HepG2 (cell line): ENCODE results near the gene AKAP6. TPM values are rescaled to one million over a fixed set of nuclear protein-coding genes. Genes with fewer than 3 reads are reported as not detected.
A peak's percentile ranks its signal among the peaks of the same experiment; 100 is the strongest.

Experiments used
- HMGA1 ChIP-seq: sonication (generic); formaldehyde crosslinking; conservative IDR thresholded peaks from 2 replicates; pipeline ENCODE4 v1.4.0; 2020; ENCODE audit warnings: missing genetic modification reagents
- HOXA7 ChIP-seq: sonication (generic); formaldehyde crosslinking; IDR thresholded peaks from 2 replicates; pipeline ENCODE4 v1.8.1; 2022; ENCODE audit warnings: mild to moderate bottlenecking, missing genetic modification reagents, moderate library complexity
- KIAA2018 ChIP-seq: sonication (generic); formaldehyde crosslinking; IDR thresholded peaks from 2 replicates; pipeline ENCODE4 v1.5.0; 2020; ENCODE audit warnings: mild to moderate bottlenecking, missing genetic modification reagents, borderline replicate concordance
- KLF6 ChIP-seq: IDR thresholded peaks from 2 replicates; pipeline ENCODE4 v1.8.0; 2016; ENCODE audit warnings: missing biosample characterization, missing genetic modification reagents
- SATB2 ChIP-seq: sonication (generic); formaldehyde crosslinking; IDR thresholded peaks from 2 replicates; pipeline ENCODE4 v1.5.0; 2020; ENCODE audit warnings: missing genetic modification reagents
- SMAD3 ChIP-seq: sonication (generic); formaldehyde crosslinking; IDR thresholded peaks from 2 replicates; pipeline ENCODE4 v1.4.0; 2020; ENCODE audit warnings: missing genetic modification reagents
- SMYD3 ChIP-seq: sonication (generic); formaldehyde crosslinking; IDR thresholded peaks from 2 replicates; pipeline ENCODE4 v1.8.1; 2023; ENCODE audit warnings: mild to moderate bottlenecking, missing genetic modification reagents
- TRIM22 ChIP-seq: fragments of 450-650 bp; IDR thresholded peaks from 2 replicates; pipeline ENCODE4 v1.6.1; 2017
- ZBTB2 ChIP-seq: sonication (generic); formaldehyde crosslinking; IDR thresholded peaks from 2 replicates; pipeline ENCODE4 v1.8.0; 2022; ENCODE audit warnings: low read depth, missing genetic modification reagents
- ZBTB34 ChIP-seq: sonication (generic); formaldehyde crosslinking; IDR thresholded peaks from 2 replicates; pipeline ENCODE4 v1.8.0; 2022; ENCODE audit warnings: mild to moderate bottlenecking, missing genetic modification reagents
- ZMYM3 ChIP-seq: sonication (generic); formaldehyde crosslinking; IDR thresholded peaks from 2 replicates; pipeline ENCODE4 v1.5.1; 2020; ENCODE audit warnings: mild to moderate bottlenecking, missing genetic modification reagents
- ZNF260 ChIP-seq: sonication (generic); formaldehyde crosslinking; IDR thresholded peaks from 2 replicates; pipeline ENCODE4 v1.4.0; 2020; ENCODE audit warnings: missing genetic modification reagents, low read depth, mild to moderate bottlenecking, borderline replicate concordance
- ZNF282 ChIP-seq: fragments of 450-650 bp; IDR thresholded peaks from 2 replicates; pipeline ENCODE4 v1.6.1; 2018; ENCODE audit not compliant: partially characterized antibody
- ZNF703 ChIP-seq: sonication (generic); formaldehyde crosslinking; IDR thresholded peaks from 2 replicates; pipeline ENCODE4 v1.5.1; 2020; ENCODE audit warnings: missing genetic modification reagents, mild to moderate bottlenecking, moderate library complexity, borderline replicate concordance
- polyA plus RNA-seq, 8 experiments: library from polyadenylated mRNA; depleted of rRNA in 3 of 8; stranded (reverse) in 7 of 8; unstranded in 1 of 8; fragments of >200 nt; fragmentation: Illumina TruSeq in 4 of 8; extraction: Trizol in 4 of 8; gene quantifications; 2 replicates each; pipeline versions ENCODE4 v1.2.1 to v1.2.3, GENCODE V29; 2011 to 2016; ENCODE audit warnings: low read depth in 4 of 8, missing spikeins in 1 of 8, mixed read lengths in 1 of 8; ENCODE audit not compliant: insufficient read depth in 1 of 8
- total RNA-seq, 5 experiments: library from RNA; depleted of rRNA; stranded (reverse); fragments of >200 nt; fragmentation: Illumina TruSeq; extraction: Trizol; gene quantifications; 2 replicates each; pipeline ENCODE4 v1.2.3, GENCODE V29; 2016; ENCODE audit warnings: low read depth in 1 of 5
- TF ChIP-seq, protein P1 (sequence below): sonication (generic); formaldehyde crosslinking; IDR thresholded peaks from 2 replicates; pipeline ENCODE4 v1.4.0; 2020; ENCODE audit warnings: missing genetic modification reagents, mild to moderate bottlenecking, borderline replicate concordance

AKAP6 gene
- total and polyA plus RNA-seq, 2 of the 13 experiments (the other 11 are each of a cell fraction or from before 2014, with no cell fraction given) = 1.4 TPM

- TF ChIP-seq SATB2 = no peak
- TF ChIP-seq KLF6 (CRISPR knock-in tag) = no peak
- TF ChIP-seq KIAA2018 (CRISPR knock-in tag) = no peak; the same call in 1 of the 2 replicates
- TF ChIP-seq SMYD3 (CRISPR knock-in tag) = no peak
- no peak for TF ChIP-seq ZBTB2 (CRISPR knock-in tag)
- no peak for TF ChIP-seq ZNF260 (CRISPR knock-in tag)
- TF ChIP-seq ZMYM3 (CRISPR knock-in tag) = no peak
- TF ChIP-seq, protein P1, sequence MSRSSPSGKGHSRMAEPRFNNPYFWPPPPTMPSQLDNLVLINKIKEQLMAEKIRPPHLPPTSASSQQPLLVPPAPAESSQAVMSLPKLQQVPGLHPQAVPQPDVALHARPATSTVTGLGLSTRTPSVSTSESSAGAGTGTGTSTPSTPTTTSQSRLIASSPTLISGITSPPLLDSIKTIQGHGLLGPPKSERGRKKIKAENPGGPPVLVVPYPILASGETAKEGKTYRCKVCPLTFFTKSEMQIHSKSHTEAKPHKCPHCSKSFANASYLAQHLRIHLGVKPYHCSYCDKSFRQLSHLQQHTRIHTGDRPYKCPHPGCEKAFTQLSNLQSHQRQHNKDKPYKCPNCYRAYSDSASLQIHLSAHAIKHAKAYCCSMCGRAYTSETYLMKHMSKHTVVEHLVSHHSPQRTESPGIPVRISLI = no peak
- TF ChIP-seq ZBTB34 (CRISPR knock-in tag) = no peak
- TF ChIP-seq HMGA1 (CRISPR knock-in tag) = no peak
- TF ChIP-seq ZNF703 = no peak
- TF ChIP-seq HOXA7 (CRISPR knock-in tag) = no peak
- no peak for TF ChIP-seq TRIM22
- peak; percentile 72; the same call in 1 of the 2 replicates for TF ChIP-seq SMAD3 (CRISPR knock-in tag)
- TF ChIP-seq ZNF282 = no peak
These were observed 247.1 kb downstream of the AKAP6 start (continued) for GRCh38 chr14:32576088-32576795.
